Gastrocnemius medialis (tissue), 4 donors: ENCODE measurements around the gene FBXW7.

Experiments
- POLR2A ChIP-seq, 2 donors: fragments of 450-650 bp; IDR thresholded peaks; one replicate each; pipeline ENCODE4 v1.6.1; 2017; ENCODE audit warnings: antibody characterized with exemption in 2 of 2, mild to moderate bottlenecking in 2 of 2, moderate library complexity in 2 of 2
- TF ChIP-seq, protein P1 (sequence below), 5 experiments: fragments of 450-650 bp in 3 of 5; fragments of 200-600 bp in 2 of 5; sonication (generic) in 2 of 5; IDR thresholded peaks in 4 of 5; conservative IDR thresholded peaks in 1 of 5; 1 replicate in 4 of 5; 2 replicates in 1 of 5; pipeline ENCODE4 v1.5.1; 2016 to 2019; ENCODE audit warnings: antibody characterized with exemption in 5 of 5, mild to moderate bottlenecking in 3 of 5, moderate library complexity in 3 of 5

DNA sequence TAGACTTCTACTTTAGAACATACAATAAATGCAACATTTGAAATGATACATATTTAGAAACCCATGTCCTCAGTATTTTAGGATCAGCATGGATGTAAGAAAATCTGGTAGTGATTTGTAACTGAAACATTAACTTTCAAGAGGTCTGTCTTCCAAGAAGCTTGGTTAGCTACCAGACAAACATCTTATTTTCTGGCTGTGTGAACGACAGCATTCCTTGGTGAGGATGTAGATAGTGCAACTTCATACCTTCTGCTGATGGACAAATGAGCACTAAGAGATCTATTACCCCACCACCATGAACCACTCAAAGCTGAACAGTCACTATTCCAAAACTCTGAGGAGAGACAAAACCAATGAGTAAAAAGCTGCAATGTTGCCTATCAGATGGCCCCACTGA lies 212.7 kb downstream of the FBXW7 start:
- TF ChIP-seq POLR2A (IDR thresholded peaks at IDR 0.05) = no peak
- TF ChIP-seq, protein P1, sequence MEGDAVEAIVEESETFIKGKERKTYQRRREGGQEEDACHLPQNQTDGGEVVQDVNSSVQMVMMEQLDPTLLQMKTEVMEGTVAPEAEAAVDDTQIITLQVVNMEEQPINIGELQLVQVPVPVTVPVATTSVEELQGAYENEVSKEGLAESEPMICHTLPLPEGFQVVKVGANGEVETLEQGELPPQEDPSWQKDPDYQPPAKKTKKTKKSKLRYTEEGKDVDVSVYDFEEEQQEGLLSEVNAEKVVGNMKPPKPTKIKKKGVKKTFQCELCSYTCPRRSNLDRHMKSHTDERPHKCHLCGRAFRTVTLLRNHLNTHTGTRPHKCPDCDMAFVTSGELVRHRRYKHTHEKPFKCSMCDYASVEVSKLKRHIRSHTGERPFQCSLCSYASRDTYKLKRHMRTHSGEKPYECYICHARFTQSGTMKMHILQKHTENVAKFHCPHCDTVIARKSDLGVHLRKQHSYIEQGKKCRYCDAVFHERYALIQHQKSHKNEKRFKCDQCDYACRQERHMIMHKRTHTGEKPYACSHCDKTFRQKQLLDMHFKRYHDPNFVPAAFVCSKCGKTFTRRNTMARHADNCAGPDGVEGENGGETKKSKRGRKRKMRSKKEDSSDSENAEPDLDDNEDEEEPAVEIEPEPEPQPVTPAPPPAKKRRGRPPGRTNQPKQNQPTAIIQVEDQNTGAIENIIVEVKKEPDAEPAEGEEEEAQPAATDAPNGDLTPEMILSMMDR (IDR thresholded peaks at IDR 0.05 in 4 of 5, conservative IDR thresholded peaks at IDR 0.05 in 1 of 5) = no peak
